Pancreas (tissue), 10 donors: ENCODE measurements around the gene PARD3. TPM values are rescaled to one million over a fixed set of nuclear protein-coding genes. Genes with fewer than 3 reads are reported as not detected.

ENCODE experiments used
- ATAC-seq, 4 donors: fragments of 200-7000 bp; cut with Tn5 transposase; one replicate each; pipeline versions ENCODE4 v1.8.0 to v1.9.1; 2020; ENCODE audit warnings: mild to moderate bottlenecking in 4 of 4, moderate library complexity in 4 of 4
- DNase-seq, 6 donors: peaks; one replicate each; pipeline ENCODE4 v3.0.0-alpha.2; 2020
- FAIRE-seq: peaks from 2 replicates; lab custom pipeline; 2012; peaks lifted over from hg19 to GRCh38; lab: Jason Lieb, UNC
- H3K27ac ChIP-seq, 4 donors: fragments of 200-600 bp; sonication (generic); 1 replicate in 3 of 4; 2 replicates in 1 of 4; pipeline versions ENCODE4 v1.5.0 to v1.8.0; 2020
- H3K27me3 ChIP-seq, 4 donors: fragments of 200-600 bp; one replicate each; pipeline ENCODE4 v1.8.0; 2021
- H3K36me3 ChIP-seq, 3 donors: fragments of 200-600 bp; sonication (generic) in 1 of 3; one replicate each; pipeline versions ENCODE4 v1.5.0 to v1.8.0; 2020 to 2021
- H3K4me1 ChIP-seq, 3 donors: fragments of 200-600 bp; one replicate each; pipeline ENCODE4 v1.8.0; 2021
- H3K4me3 ChIP-seq, 4 donors: fragments of 200-600 bp; sonication (generic) in 2 of 4; one replicate each; pipeline versions ENCODE4 v1.5.0 to v1.8.0; 2020 to 2021
- H3K9me3 ChIP-seq, 4 donors: fragments of 200-600 bp; one replicate each; pipeline ENCODE4 v1.8.0; 2021
- WGBS, 2 donors: extraction: QIAGEN DNeasy Blood & Tissue Kit; methylation state at CpG; one replicate each; pipeline ENCODE4 v1.1.7; 2013; 5-methylcytosine and 5-hydroxymethylcytosine counted together
- intact Hi-C, 3 donors: fragments of 100-400 bp; cut with DNase I; formaldehyde crosslinking; loops; one replicate each; pipeline versions ENCODE4 v1.11.1 to v1.14.2; 2022
- polyA plus RNA-seq, 2 donors: library from polyadenylated mRNA; stranded (reverse); fragments of 200-250 nt; gene quantifications; one replicate each; pipeline ENCODE4 v1.2.3, GENCODE V29; 2013
- total RNA-seq, 6 donors: library from RNA; stranded (reverse); fragmentation: NEBNext Ultra II Directional in 4 of 6; extraction: Animal tissue kit (Norgen Biotek cat#: 25700) in 4 of 6; gene quantifications; one replicate each; pipeline versions ENCODE4 v1.2.1 to v1.2.4, GENCODE V29; 2021 to 2023
- TF ChIP-seq, protein P1 (sequence below), 4 donors: fragments of 200-600 bp; sonication (generic) in 3 of 4; IDR thresholded peaks; one replicate each; pipeline versions ENCODE4 v1.5.0 to v1.8.0; 2021; ENCODE audit warnings: antibody characterized with exemption in 4 of 4
- donor health status: healthy with polysubstance abuse.
- donor health status: DM: no; HTN: no; CAD: no; lungs with moderate emphysema.
- donor health status: DM: no; HTN: no; CAD: no.
- donor health status: control.
- donor health status: control.
- donor health status: Bipolar disorder and iron deficiency.
- donor health status: DM: yes; HTN: yes; CAD: no.
- donor health status: DM: no; HTN: no; CAD: no.
- donor health status: DM: no; HTN: no; CAD: no.
- donor health status: DM: yes; HTN: yes; CAD: no.

The PARD3 gene
- total and polyA plus RNA-seq, 8 donors: 12.8 to 32.3 (median 23.4) TPM

DNA sequence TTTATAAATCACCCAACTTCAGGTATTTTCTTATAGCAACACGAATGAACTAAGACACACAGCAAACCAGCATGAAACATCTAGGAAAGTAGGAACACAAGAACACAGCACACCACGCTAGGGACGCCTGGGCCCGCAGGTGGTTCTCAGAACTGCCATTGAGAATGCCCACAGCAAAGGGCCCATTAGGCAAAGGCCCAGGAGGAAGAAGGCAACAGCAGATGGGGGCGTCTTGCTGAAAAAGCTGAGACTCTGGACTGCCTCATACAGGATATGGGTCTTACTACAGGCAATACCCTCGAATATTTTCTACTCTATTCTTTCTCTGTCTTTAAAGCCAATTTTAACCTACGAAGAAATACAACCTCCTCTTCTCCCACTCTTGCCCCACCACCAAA is 77.3 kb downstream of the PARD3 start:
- Histone ChIP-seq H3K4me3 (no peak overlapping the region), H3K36me3 (no peaks in the 10 kb centered on the region), H3K27me3 (no peaks in the 10 kb centered on the region), H3K27ac (peak overlapping the region in 1 of 4 donors; percentile 6), H3K4me1 (peaks cover 18 to 23% (median 23%) of the 10 kb centered on the region in 3 donors), H3K9me3 (no peaks in the 10 kb centered on the region)
- intact Hi-C loops: no loop called here
- DNase-seq: no peak
- ATAC-seq: no peak
- FAIRE-seq: no peak
- 84 to 88% methylated on average over 7 of the region's 7 CpGs for WGBS, 2 donors
- TF ChIP-seq, protein P1, sequence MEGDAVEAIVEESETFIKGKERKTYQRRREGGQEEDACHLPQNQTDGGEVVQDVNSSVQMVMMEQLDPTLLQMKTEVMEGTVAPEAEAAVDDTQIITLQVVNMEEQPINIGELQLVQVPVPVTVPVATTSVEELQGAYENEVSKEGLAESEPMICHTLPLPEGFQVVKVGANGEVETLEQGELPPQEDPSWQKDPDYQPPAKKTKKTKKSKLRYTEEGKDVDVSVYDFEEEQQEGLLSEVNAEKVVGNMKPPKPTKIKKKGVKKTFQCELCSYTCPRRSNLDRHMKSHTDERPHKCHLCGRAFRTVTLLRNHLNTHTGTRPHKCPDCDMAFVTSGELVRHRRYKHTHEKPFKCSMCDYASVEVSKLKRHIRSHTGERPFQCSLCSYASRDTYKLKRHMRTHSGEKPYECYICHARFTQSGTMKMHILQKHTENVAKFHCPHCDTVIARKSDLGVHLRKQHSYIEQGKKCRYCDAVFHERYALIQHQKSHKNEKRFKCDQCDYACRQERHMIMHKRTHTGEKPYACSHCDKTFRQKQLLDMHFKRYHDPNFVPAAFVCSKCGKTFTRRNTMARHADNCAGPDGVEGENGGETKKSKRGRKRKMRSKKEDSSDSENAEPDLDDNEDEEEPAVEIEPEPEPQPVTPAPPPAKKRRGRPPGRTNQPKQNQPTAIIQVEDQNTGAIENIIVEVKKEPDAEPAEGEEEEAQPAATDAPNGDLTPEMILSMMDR (IDR thresholded peaks at IDR 0.05): no peak

DNA sequence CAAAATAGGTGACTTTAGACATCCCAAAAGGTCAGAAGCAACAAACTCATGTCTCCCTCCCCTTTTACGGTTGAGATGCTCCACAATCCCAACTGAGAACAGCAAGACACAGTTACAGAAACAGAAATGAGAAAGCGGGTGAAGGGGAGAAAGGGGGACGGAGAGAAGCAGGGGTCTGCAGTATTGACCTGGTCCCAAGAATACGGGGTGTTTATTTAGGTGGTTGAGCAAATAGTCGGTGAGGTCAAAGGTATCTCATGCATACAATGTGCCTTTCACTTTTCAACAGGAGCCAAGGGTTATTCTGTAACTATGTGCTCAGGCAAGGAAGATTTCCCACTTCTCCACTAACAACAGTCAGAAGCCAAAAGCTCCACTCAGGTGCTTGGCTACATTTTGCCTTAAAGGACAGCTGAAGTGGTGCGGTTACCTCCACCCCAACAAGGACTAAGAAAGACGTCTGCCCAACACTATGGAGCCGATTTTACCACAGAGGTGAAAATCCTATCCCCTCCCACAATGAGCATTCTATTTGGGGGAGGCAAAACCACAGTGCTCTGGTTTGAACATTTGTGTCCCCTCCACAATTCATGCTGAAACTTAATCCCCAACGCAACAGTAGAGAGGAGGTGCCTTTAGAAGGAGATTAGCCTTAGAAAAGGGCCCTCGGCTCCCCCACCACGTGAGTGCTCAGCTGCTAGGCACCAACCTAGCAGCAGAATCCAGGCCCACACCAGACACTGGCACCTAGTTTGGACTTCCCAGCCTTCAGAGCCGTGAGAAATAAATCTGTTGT is 77.9 kb downstream of the PARD3 start:
- DNase-seq (no peak), FAIRE-seq (no peak), ATAC-seq (peak in 3 of 4 donors; percentile 24 to 41 (median 37))
- peak overlapping the region in 1 of 4 donors; percentile 6 for H3K27ac ChIP-seq
- H3K27me3 ChIP-seq: no peaks in the 10 kb centered on the region
- H3K9me3 ChIP-seq: no peaks in the 10 kb centered on the region
- no peaks in the 10 kb centered on the region for H3K36me3 ChIP-seq
- no peak overlapping the region for H3K4me3 ChIP-seq
- WGBS, 2 donors: 44 to 50% methylated on average over 12 of the region's 12 CpGs
- H3K4me1 ChIP-seq: peaks cover 21 to 29% (median 24%) of the 10 kb centered on the region in 3 donors
- TF ChIP-seq, protein P1 (IDR thresholded peaks at IDR 0.05): no peak
- intact Hi-C loops: no loop called here

DNA sequence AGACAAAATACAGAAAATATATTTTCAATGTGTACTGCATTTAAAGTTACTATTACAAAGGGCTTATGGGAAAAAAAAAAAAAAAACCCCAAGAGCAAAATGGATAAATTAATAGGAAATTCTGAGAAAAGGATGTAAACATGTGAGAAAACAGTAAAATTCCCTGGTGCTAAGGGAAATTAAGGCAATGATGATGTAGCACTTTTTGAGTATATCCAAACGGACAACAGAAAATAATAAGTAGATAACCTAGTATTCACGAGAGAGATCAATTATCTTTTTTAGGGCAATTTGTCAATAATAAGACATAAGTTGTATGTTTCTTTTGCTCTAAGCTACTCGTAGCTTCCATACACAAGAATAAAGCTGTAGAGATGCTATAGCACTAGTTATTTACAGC is 80.2 kb downstream of the PARD3 start:
- intact Hi-C loops: no loop called here
- H3K27ac ChIP-seq: no peak overlapping the region
- TF ChIP-seq, protein P1 (IDR thresholded peaks at IDR 0.05): no peak
- peaks cover 22 to 33% (median 23%) of the 10 kb centered on the region in 3 donors for H3K4me1 ChIP-seq
- H3K4me3 ChIP-seq: no peak overlapping the region
- H3K36me3 ChIP-seq: no peaks in the 10 kb centered on the region
- H3K9me3 ChIP-seq: no peaks in the 10 kb centered on the region
- FAIRE-seq (no peak), ATAC-seq (no peak), DNase-seq (no peak)
- H3K27me3 ChIP-seq: no peaks in the 10 kb centered on the region
- 76 to 84% methylated on average over 3 of the region's 3 CpGs for WGBS, 2 donors

DNA sequence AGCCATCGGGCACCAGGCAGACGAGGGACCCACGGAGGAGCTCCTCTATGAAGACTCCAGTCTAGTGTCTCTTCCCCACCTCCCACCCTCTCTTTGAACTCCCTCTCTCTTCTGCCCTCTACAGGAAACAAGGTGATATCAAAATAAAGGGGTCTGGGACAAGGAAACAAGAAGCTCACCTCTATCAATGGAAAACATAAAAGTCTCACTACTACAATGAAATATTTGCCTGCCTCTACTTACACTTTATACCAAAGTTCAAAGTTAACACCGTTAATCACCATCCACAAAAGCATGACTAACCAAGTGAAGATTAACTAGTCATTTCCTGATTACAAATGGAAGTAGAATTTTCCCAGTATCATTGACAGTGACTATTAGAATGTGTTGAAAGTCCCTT is 82.2 kb downstream of the PARD3 start:
- Histone ChIP-seq H3K27me3 (no peaks in the 10 kb centered on the region), H3K9me3 (no peaks in the 10 kb centered on the region), H3K36me3 (no peaks in the 10 kb centered on the region), H3K4me1 (peaks cover 15 to 32% (median 28%) of the 10 kb centered on the region in 3 donors), H3K4me3 (no peak overlapping the region), H3K27ac (peak overlapping the region in 2 of 4 donors; percentile 12 to 33)
- TF ChIP-seq, protein P1 (IDR thresholded peaks at IDR 0.05): no peak
- FAIRE-seq (no peak), DNase-seq (no peak), ATAC-seq (peak in 1 of 4 donors; percentile 24)
- WGBS, 2 donors: 79 to 83% methylated on average over 4 of the region's 4 CpGs
- intact Hi-C loops: no loop called here
